Ovary (tissue), 1 donor: Measurements from ENCODE around the gene HYAL4.
"Not testable (repeated sequence)": the region's sequence is repeated elsewhere in the genome, so short reads cannot be mapped to it uniquely, and the experiment has no call there.

Source experiments
- EP300 ChIP-seq: sonication (generic); formaldehyde crosslinking; IDR thresholded peaks from one replicate; pipeline ENCODE4 v1.6.1; 2017; ENCODE audit warnings: antibody characterized with exemption
- POLR2A ChIP-seq: fragments of 450-650 bp; IDR thresholded peaks from one replicate; pipeline ENCODE4 v1.6.1; 2017; ENCODE audit warnings: antibody characterized with exemption, mild to moderate bottlenecking, moderate library complexity

GRCh38 chr7:123856428-123856827 lies 11.5 kb downstream of the HYAL4 start:
- TF ChIP-seq POLR2A, EP300: not testable (repeated sequence)
